GM18499 (cell line): ENCODE measurements around the gene MBD5.

Source experiments
- ATAC-seq: cut with Tn5 transposase; IDR thresholded peaks from one replicate; pipeline ENCODE4 v1.9.1; 2021; ENCODE audit warnings: moderate number of reproducible peaks; ENCODE audit not compliant: insufficient read depth, unreplicated experiment

The MBD5 gene

DNA sequence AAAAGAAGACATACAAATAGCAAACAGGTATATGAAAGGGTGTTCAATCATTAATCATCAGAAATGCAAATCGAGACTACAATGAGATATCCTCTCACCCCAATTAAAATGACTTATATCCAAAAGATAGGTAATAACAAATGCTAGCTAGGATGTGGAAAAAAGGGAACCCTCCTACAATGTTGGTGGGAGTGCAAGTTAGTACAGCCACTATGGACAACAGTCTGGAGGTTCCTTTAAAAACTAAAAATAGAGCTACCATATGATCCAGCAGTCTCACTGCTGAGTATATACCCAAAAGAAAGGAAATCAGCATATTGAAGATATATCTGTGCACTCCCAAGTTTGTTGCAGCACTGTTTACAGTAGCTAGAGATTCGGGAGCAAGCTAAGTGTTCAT, 271.5 kb downstream of the MBD5 start:
- ATAC-seq, result no peak

GRCh38 chr2:148298196-148298595, 277.3 kb downstream of the MBD5 start:
- no peak for ATAC-seq

GRCh38 chr2:148299616-148300015, 278.7 kb downstream of the MBD5 start:
- no peak for ATAC-seq

GRCh38 chr2:148300544-148300943, 279.7 kb downstream of the MBD5 start:
- no peak for ATAC-seq

GRCh38 chr2:148301362-148301761, 280.5 kb downstream of the MBD5 start:
- ATAC-seq, result no peak

DNA sequence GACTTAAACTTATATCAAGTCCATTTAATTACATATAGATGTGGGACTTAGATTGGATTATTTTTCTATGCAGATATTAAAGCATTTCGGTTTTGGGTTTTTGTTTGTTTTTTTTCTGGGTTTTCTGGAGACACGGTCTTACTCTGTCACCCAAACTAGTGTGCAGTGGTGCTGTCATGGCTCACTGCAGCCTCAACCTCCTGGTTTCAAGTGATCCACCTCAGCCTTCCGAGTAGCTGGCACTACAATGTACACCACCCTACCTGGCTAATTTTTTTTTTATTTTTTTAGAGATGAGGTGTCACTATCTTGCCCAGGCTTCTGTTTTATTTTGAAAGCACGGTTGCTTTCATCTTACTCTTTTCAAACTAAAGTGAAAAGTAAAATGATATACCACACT, 281.6 kb downstream of the MBD5 start:
- no peak for ATAC-seq

- no peak for ATAC-seq
These were observed 282.3 kb downstream of the MBD5 start for GRCh38 chr2:148303161-148303560.

GRCh38 chr2:148305476-148305875, 284.6 kb downstream of the MBD5 start:
- ATAC-seq, result no peak

GRCh38 chr2:148306027-148306426, 285.1 kb downstream of the MBD5 start:
- ATAC-seq, result no peak

DNA sequence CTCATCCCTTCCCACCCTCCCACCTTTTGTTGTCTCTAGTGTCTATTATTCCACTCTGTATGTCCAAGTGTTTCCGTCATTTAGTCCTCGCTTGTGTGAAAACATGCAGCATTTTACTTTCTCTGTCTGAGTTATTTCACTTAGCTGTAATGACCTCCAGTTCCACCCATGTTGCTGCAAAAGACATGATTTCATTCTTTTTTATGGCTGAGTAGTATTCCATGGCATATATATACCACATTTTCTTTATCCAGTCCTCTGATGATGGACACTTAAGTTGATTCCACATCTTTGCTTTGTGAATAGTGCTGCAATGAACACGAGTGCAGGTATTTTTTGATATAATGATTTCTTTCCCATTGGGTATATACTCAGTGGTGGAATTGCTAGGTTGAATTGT, 296.7 kb downstream of the MBD5 start:
- no peak for ATAC-seq

- no peak for ATAC-seq
These were observed 317.6 kb downstream of the MBD5 start for GRCh38 chr2:148338541-148338940.

DNA sequence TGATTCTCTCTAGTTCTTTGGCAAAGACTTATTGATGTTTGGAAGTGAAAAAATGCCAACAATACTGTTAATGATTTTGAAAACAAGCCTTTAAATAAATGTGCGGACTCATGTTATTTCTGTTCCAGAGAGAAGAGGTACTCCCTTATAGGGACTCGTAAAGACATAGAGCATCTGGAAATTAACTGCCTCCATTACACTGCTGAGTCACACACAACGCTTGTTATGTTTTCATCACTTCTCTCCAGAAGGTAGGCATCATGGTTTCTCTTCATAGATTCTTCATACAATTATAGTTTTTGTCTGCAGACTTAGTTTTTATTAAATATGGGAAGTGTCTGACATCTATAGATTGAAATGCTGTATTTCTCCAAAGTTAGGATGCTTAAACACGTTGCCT, 321.2 kb downstream of the MBD5 start:
- ATAC-seq, result no peak

DNA sequence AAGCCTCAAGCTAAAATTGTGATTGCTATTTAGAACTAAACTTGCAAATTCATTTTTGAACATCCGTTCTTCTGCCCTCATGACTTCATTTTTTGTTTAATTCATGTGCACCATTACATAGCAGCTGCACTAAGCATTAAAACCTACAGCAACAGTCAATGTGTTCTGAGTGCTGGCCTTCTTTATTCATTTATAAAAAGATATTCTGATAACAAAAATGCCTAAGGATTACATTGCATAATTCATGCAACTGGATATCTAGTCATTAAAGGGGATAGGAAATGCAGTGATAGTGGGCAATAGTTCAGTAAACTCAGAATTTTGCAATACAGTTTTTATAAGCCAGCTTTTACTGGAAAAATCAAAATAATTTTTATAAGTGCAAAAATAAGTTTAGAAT, 329.3 kb downstream of the MBD5 start:
- ATAC-seq, result no peak

DNA sequence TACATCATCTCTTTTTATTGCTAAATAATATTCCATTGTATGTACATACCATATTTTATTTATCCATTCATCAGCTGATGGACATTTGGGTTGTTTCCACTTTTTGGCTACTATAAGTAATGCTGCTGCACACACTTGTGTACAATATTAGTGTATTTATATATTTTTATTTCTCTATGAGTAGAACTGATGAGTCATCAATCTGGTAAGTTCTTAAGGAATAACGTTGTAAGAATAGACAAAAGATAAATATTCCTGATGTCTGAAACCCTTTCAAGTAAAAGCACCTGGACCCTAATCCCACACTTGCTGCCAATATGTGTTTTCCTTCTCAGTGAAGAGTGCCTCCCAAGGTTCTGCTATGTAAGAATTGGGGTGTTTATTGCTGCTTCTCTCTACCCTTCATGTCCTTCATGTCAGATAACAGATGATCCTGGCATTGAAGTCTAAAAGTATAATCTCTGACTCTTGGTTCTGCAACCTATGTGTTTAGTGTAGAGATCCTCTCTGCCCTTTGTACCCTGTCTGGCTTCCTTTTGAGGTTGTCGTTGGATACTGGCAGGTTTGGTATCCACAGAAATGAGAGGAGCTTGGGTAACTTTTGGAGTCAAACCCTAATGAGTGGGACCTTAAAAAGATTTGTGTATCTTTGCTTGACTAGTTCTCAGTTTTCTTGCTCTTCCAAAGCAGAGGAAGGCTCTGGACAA, 330.7 kb downstream of the MBD5 start:
- no peak for ATAC-seq

- no peak for ATAC-seq
These were observed 337.5 kb downstream of the MBD5 start for GRCh38 chr2:148358375-148358774.

- no peak for ATAC-seq
These were observed 339.8 kb downstream of the MBD5 start for GRCh38 chr2:148360662-148361061.

DNA sequence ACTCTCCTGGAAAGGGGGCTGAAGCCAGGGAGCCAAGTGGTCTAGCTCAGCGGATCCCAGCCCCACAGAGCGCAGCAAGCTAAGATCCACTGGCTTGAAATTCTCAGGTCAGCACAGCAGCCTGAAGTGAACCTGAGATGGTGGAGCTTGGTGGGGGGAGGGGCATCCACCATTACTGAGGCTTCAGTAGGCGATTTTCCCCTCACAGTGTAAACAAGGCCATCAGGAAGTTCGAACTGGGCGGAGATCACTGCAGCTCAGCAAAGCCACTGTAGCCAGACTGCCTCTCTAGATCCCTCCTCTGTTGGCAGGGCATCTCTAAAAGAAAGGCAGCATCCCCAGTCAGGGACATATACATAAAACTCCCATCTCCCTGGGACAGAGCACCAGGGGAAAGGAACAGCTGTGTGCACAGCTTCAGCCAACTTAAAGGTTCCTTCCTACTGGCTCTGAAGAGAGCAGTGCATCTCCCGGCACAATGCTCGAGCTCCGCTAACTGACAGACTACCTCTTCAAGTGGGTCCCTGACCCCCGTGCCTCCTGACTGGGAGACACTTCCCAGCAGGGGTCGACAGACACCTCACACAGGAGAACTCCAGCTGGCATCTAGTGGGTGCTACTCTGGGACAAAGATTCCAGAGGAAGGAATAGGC, 341.4 kb downstream of the MBD5 start:
- ATAC-seq, result no peak

DNA sequence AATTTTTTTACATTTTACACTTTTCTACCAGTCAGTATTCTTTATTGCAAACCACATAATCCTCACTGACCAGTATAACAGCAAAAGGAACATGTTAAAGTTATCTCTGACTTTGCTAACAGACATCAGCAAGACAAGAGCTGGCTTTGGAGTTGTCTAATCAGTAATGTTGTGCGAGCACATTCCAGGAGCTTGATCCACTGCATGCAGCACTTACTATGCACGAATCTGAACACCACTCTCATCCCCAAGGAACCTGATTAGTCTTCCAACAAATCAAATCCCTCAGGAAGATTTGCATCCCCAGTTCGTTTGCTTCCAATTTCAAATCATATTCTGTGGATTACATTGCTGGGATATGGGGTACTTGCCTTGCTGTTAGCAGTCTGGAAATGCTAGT, 354.3 kb downstream of the MBD5 start:
- no peak for ATAC-seq

GRCh38 chr2:148391324-148391723, 370.4 kb downstream of the MBD5 start:
- no peak for ATAC-seq

DNA sequence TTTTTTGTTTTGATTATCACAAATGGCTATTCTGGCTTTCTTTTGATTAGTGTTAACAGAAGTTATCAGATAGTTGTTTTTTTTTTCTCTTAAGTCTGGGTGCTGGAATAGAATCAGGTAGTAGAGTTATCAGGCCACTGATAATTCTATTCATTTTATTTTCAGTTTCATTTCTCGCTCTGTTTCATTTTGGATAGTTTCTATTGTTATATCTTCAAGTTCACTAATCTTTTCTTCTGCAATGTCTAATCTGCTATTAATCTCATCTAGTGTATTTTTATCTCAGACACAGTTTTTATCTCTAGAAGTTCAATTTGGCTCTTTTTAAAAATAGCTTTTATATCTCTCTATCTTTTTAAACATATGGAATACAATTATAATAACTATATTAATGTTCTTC, 381.9 kb downstream of the MBD5 start:
- no peak for ATAC-seq

GRCh38 chr2:148410899-148411298, 390.0 kb downstream of the MBD5 start:
- ATAC-seq, result no peak

DNA sequence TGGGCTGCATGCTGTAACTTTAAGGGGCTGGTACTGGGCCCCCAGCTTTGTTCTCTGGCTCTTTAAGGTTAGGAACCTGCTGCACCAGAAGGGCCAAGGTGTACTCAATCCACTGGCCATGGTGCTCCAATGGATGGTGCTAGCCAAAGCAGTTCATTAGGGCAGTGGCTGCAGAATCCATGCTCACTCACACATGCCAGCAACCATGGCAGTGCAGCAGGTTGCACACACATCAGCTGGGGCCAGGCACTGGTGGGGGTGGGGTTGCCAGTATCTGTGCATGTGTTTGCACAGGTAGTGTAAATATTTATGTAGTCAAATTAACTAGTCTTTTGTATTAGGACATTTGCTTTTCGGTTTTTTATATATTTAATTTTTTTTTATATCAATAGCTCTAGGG, 395.4 kb downstream of the MBD5 start:
- no peak for ATAC-seq
